ENCODE data around the gene SMIM41.

DNA sequence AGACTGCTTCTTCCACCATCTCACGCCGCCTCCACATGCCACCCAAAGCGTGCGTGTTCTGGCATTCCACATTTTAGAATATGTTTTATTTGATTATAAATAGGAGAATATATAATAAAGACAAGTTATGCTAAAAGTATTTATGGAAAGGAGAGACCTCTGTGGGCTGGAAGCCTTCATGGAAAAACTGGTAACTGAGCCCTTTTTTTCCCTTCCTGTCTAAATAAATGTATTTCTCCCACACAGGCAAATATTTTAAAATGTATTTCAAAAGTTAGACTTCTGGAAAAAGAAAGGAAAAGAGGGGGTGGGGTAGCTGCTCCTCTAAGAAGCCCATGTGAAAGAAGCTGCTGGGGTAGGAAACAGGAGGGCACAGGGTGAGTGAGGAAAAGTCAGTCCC, 44.3 kb upstream of the SMIM41 start:
- TF ChIP-seq, protein P1, sequence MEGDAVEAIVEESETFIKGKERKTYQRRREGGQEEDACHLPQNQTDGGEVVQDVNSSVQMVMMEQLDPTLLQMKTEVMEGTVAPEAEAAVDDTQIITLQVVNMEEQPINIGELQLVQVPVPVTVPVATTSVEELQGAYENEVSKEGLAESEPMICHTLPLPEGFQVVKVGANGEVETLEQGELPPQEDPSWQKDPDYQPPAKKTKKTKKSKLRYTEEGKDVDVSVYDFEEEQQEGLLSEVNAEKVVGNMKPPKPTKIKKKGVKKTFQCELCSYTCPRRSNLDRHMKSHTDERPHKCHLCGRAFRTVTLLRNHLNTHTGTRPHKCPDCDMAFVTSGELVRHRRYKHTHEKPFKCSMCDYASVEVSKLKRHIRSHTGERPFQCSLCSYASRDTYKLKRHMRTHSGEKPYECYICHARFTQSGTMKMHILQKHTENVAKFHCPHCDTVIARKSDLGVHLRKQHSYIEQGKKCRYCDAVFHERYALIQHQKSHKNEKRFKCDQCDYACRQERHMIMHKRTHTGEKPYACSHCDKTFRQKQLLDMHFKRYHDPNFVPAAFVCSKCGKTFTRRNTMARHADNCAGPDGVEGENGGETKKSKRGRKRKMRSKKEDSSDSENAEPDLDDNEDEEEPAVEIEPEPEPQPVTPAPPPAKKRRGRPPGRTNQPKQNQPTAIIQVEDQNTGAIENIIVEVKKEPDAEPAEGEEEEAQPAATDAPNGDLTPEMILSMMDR (conservative IDR thresholded peaks at IDR 0.05; ENCODE audit: low read length), result no peak
- TF ChIP-seq EZH2phosphoT487 (IDR thresholded peaks at IDR 0.05; ENCODE audit: borderline replicate concordance), result no peak
